Neural cell (in vitro differentiated cells): ENCODE results near the gene ADGRG1. TPM values are rescaled to one million over a fixed set of nuclear protein-coding genes. Genes with fewer than 3 reads are reported as not detected.
A peak's percentile ranks its signal among the peaks of the same experiment; 100 is the strongest.

ENCODE experiments used
- H2AFZ ChIP-seq: fragments of 200-600, 300-800 bp; sonication (generic), shearing (Covaris generic); 2 replicates; pipeline ENCODE4 v1.6.0; 2014; ENCODE audit warnings: low read depth, mild to moderate bottlenecking, antibody characterized with exemption, low read length, moderate library complexity
- H3F3A ChIP-seq: fragments of 200-600 bp; shearing (Covaris generic); 2 replicates; pipeline ENCODE4 v1.6.1; 2016; ENCODE audit warnings: mild to moderate bottlenecking, moderate library complexity, mixed read lengths, antibody characterized with exemption, low read length; ENCODE audit not compliant: insufficient read depth, poor library complexity, severe bottlenecking
- H3K27ac ChIP-seq: fragments of 200-600, 300-800 bp; sonication (generic), shearing (Covaris generic); 2 replicates; pipeline ENCODE4 v1.5.1; 2014; ENCODE audit warnings: mild to moderate bottlenecking, low read length, moderate library complexity
- H3K27me3 ChIP-seq: fragments of 300-800, 200-600 bp; sonication (generic), shearing (Covaris generic); 2 replicates; pipeline ENCODE4 v1.6.0; 2014; ENCODE audit warnings: mild to moderate bottlenecking, low read depth, low read length, moderate library complexity; ENCODE audit not compliant: insufficient read depth
- H3K36me3 ChIP-seq: fragments of 300-800, 200-600 bp; sonication (generic), shearing (Covaris generic); 2 replicates; pipeline ENCODE4 v1.5.1; 2014; ENCODE audit warnings: mild to moderate bottlenecking, antibody characterized with exemption, low read length, moderate library complexity; ENCODE audit not compliant: insufficient read depth
- H3K4me2 ChIP-seq: fragments of 300-800, 200-600 bp; sonication (generic), shearing (Covaris generic); 2 replicates; pipeline ENCODE4 v1.6.0; 2014; ENCODE audit warnings: mild to moderate bottlenecking, low read length
- H3K4me3 ChIP-seq: fragments of 300-800, 200-600 bp; sonication (generic), shearing (Covaris generic); 2 replicates; pipeline ENCODE4 v1.5.1; 2014; ENCODE audit warnings: mild to moderate bottlenecking, low read length, moderate library complexity
- H3K79me2 ChIP-seq: fragments of 200-600 bp; shearing (Covaris generic); replicated peaks from 2 replicates; pipeline ENCODE4 v1.6.0; 2014; ENCODE audit warnings: mild to moderate bottlenecking, low read length, moderate library complexity; ENCODE audit not compliant: insufficient read depth
- H3K9ac ChIP-seq: fragments of 300-800, 200-600 bp; sonication (generic), shearing (Covaris generic); 2 replicates; pipeline ENCODE4 v1.6.1; 2016; ENCODE audit warnings: mild to moderate bottlenecking, low read length, mixed read lengths
- H3K9me2 ChIP-seq: fragments of 200-600 bp; shearing (Covaris generic); 2 replicates; pipeline ENCODE4 v1.6.1; 2016; ENCODE audit warnings: mild to moderate bottlenecking, low read length, mixed read lengths; ENCODE audit not compliant: insufficient read depth
- H3K9me3 ChIP-seq: fragments of 200-600, 300-800 bp; sonication (generic), shearing (Covaris generic); 2 replicates; pipeline ENCODE4 v1.6.1; 2016; ENCODE audit warnings: mild to moderate bottlenecking, mixed run types, low read length, moderate library complexity, mixed read lengths
- H4K20me1 ChIP-seq: fragments of 200-600 bp; shearing (Covaris generic); 2 replicates; pipeline ENCODE4 v1.6.1; 2016; ENCODE audit warnings: mild to moderate bottlenecking, mixed run types; ENCODE audit not compliant: insufficient read depth
- CTCF ChIP-seq: fragments of 450-650 bp; IDR thresholded peaks from 2 replicates; pipeline ENCODE4 v1.5.1; 2014; ENCODE audit warnings: antibody characterized with exemption, mild to moderate bottlenecking, moderate library complexity; ENCODE audit not compliant: poor library complexity, severe bottlenecking
- EP300 ChIP-seq: fragments of 450-650 bp; conservative IDR thresholded peaks from 2 replicates; pipeline ENCODE4 v1.6.1; 2014; ENCODE audit warnings: antibody characterized with exemption, mild to moderate bottlenecking, moderate library complexity; ENCODE audit not compliant: poor library complexity, severe bottlenecking
- EZH2 ChIP-seq: fragments of 200-600, 300-800 bp; shearing (Covaris generic), sonication (generic); IDR thresholded peaks from 2 replicates; pipeline ENCODE4 v1.6.1; 2014; ENCODE audit warnings: antibody characterized with exemption, low read length, borderline replicate concordance, mild to moderate bottlenecking; ENCODE audit not compliant: insufficient read depth, poor library complexity, severe bottlenecking
- MXI1 ChIP-seq: fragments of 450-650 bp; conservative IDR thresholded peaks from 2 replicates; pipeline ENCODE4 v1.6.1; 2014; ENCODE audit warnings: antibody characterized with exemption, mild to moderate bottlenecking; ENCODE audit not compliant: poor library complexity, severe bottlenecking
- POLR2AphosphoS5 ChIP-seq: IDR thresholded peaks from 2 replicates; pipeline ENCODE4 v1.6.1; 2012
- RAD21 ChIP-seq: fragments of 450-650 bp; conservative IDR thresholded peaks from 2 replicates; pipeline ENCODE4 v1.6.1; 2014; ENCODE audit warnings: antibody characterized with exemption, mild to moderate bottlenecking, moderate library complexity
- REST ChIP-seq: IDR thresholded peaks from 2 replicates; pipeline ENCODE4 v1.6.1; 2012; ENCODE audit warnings: borderline replicate concordance
- SMC3 ChIP-seq: fragments of 450-650 bp; conservative IDR thresholded peaks from 2 replicates; pipeline ENCODE4 v1.6.1; 2014; ENCODE audit warnings: antibody characterized with exemption, mild to moderate bottlenecking, moderate library complexity; ENCODE audit not compliant: poor library complexity
- TAF1 ChIP-seq: IDR thresholded peaks from 2 replicates; pipeline ENCODE4 v1.6.1; 2012; ENCODE audit warnings: low read depth
- polyA plus RNA-seq: library from polyadenylated mRNA; depleted of rRNA; stranded (reverse); fragments of >200 nt; gene quantifications from 2 replicates; pipeline ENCODE4 v1.2.3, GENCODE V29; 2014

Gene ADGRG1
- polyA plus RNA-seq, 1 donor from 2014 or later = 86.8 TPM

- no peaks in the 10 kb centered on the region for H3F3A ChIP-seq
- H3K4me3 ChIP-seq = peak overlapping the region; percentile 83
- H3K27ac ChIP-seq = peak overlapping the region; percentile 96
- H3K9me3 ChIP-seq = no peaks in the 10 kb centered on the region
- TF ChIP-seq REST = no peak
- TF ChIP-seq RAD21 = no peak
- H2AFZ ChIP-seq = no peak overlapping the region
- H3K4me2 ChIP-seq = peak overlapping the region; percentile 91
- no peaks in the 10 kb centered on the region for H3K9me2 ChIP-seq
- H3K36me3 ChIP-seq = peaks cover 4% of the 10 kb centered on the region
- peaks cover 68% of the 10 kb centered on the region for H3K79me2 ChIP-seq
- peaks cover 27% of the 10 kb centered on the region for H4K20me1 ChIP-seq
- H3K9ac ChIP-seq = peak overlapping the region; percentile 95
- H3K27me3 ChIP-seq = no peaks in the 10 kb centered on the region
These were observed 12.2 kb downstream of the ADGRG1 start for GRCh38 chr16:57640612-57641011.

- Histone ChIP-seq H2AFZ (no peak overlapping the region), H3F3A (no peaks in the 10 kb centered on the region), H3K27me3 (no peaks in the 10 kb centered on the region), H3K9me3 (no peaks in the 10 kb centered on the region), H3K36me3 (peaks cover 4% of the 10 kb centered on the region), H3K4me2 (peak overlapping the region; percentile 39), H3K27ac (no peak overlapping the region), H3K4me3 (peak overlapping the region; percentile 83), H4K20me1 (peaks cover 36% of the 10 kb centered on the region), H3K9ac (no peak overlapping the region), H3K79me2 (peaks cover 80% of the 10 kb centered on the region), H3K9me2 (no peaks in the 10 kb centered on the region)
- TF ChIP-seq TAF1 (no peak), CTCF (no peak), EP300 (no peak), RAD21 (no peak), EZH2 (no peak), REST (no peak), POLR2AphosphoS5 (no peak), SMC3 (no peak), MXI1 (no peak)
These were observed 14.0 kb downstream of the ADGRG1 start for GRCh38 chr16:57642160-57643135.
